GM18520 (cell line): ENCODE measurements around the gene SMIM21.

Source experiments
- ATAC-seq: cut with Tn5 transposase; IDR thresholded peaks from one replicate; pipeline ENCODE4 v1.9.1; 2021; ENCODE audit not compliant: unreplicated experiment

The SMIM21 gene

DNA sequence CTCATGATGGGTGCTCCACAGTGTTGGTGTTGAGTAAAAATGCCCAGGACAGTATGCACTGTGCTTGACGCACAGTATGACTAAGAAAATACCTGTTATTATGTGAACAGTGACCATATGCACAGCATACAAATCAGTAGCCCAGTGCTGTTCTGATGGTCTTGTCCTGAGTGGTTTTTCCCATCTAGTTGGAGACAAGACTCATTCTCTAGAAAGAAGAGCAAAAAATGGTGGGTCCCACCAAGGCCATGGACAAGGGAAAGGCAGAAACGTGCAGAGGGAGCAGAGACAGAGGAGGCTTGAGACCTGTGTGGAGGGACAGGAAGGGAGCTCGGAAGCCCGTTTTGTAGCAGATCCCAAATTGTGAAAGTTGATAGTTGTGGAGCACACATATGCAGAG lies 987 bp upstream of the SMIM21 start:
- no peak for ATAC-seq

DNA sequence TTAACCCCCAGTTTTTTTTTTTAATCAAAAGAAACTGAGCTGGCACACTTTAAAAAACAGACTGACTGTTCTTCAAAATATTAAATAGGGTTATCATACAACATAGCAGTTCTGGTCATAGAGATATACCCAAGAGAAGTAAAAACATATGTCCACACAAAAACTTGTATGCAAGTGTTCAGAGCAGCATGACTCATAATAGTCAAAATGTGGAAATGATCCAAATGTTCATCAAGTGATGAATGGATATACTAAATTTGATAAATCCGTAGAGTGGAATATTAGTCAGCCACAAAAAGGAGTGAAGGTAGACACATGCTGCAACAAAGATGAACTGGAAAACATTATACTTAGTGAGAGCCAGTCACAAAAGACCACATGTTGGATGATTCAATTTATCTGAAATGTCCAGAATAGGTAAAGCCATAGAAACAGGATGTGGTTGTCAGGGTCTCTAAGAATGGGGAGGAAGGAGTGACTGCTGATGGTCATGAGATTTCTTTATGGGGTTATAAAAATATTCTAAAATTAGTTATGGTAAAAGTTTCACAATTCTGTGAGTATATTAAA lies 5.1 kb downstream of the SMIM21 start:
- no peak for ATAC-seq

DNA sequence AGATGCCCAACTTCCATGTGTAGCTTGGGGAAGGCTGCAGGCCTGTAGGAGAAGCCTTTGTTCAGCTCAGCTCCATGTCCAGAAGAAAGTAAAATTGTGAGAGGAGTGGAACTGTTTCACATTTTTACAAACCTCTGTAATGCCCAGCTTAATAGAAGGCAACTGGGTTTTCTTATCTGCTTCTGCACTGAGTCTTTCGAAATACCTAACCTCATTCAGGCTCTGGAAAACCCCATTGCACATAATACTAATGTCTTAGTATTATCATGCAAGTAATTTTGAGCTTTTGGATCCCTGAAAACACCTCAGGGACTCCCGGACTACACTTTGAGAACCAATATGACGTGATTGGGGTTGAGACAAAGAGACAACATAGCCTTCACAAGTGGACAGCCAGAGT lies 5.8 kb downstream of the SMIM21 start:
- ATAC-seq: no peak

GRCh38 chr18:75418293-75419005 lies 9.1 kb downstream of the SMIM21 start:
- no peak for ATAC-seq

- ATAC-seq: no peak
These were observed 16.9 kb downstream of the SMIM21 start for GRCh38 chr18:75410611-75411010.

DNA sequence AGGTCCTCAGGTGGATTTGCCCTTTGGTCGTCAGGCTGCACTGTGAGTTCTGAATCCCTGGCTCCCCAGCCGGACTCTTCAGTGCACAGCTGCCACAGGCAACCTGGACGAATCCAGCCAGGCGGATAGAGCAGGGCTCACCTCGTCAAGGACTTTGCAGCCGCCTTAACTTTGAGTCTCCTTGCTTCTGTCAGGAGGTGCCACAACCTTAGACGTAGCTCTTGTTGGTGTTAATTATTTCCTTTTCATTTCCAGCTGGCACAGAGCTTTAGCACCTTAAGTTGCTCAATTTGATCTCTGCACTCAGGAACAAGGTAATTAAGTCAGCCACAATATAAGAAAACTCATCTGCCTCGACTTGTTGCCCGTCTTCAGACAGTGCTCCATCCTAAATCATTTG lies 17.7 kb downstream of the SMIM21 start:
- no peak for ATAC-seq

- ATAC-seq: no peak
These were observed 18.7 kb downstream of the SMIM21 start for GRCh38 chr18:75408554-75409506.

DNA sequence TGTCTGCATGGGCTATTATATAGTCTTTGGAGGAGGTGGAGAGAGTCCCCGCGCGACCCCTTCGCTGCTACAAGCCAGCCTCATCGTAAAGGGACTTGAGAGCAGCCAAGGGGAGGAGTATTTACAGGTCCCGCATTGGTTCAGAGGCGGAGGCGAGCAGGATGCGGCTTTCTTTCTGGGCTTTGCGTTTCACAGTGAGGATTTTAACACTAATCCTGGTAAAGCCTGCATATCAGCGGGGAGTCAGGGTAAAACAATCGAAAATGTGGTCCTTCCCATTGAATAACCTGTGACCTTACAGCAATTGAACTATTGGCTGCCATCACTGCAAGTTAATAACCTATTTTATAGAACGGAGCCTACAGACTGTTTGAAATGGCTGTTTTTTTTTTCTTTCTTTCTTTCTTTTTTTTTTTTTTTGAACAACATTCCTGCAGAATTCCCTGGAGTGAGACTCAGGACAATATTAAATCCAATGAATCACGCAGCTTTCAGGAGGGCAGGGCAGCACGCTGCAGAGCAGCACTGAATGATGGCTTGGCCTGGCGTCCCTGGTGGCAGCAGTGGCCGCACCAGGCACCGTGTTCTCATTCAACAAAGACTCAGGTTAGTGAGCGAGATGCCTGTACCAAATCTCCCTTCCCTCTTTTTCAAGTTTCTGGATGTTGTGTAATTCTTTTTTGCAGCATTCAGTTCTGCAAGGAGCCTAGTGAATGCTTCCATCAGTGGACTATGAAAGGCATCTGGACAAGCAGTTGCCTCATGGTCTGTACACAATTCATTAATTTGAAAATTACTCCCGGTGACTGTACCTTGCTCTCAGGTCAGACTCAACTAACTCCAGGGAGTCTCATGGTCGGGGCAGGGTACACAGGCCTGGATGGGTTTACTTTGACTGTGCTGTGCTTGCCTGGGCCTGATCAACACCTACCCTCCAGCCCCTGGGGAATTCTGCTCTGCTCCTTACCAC lies 19.8 kb downstream of the SMIM21 start:
- ATAC-seq: no peak

GRCh38 chr18:75406491-75407445 lies 20.7 kb downstream of the SMIM21 start:
- ATAC-seq: no peak

GRCh38 chr18:75405351-75405750 lies 22.2 kb downstream of the SMIM21 start:
- no peak for ATAC-seq

- ATAC-seq: no peak
These were observed 27.1 kb downstream of the SMIM21 start for GRCh38 chr18:75400366-75400765.

GRCh38 chr18:75395137-75395536 lies 32.4 kb downstream of the SMIM21 start:
- ATAC-seq: no peak

GRCh38 chr18:75393721-75394120 lies 33.8 kb downstream of the SMIM21 start:
- ATAC-seq: no peak

- no peak for ATAC-seq
These were observed 35.3 kb downstream of the SMIM21 start for GRCh38 chr18:75392226-75392578.

GRCh38 chr18:75391279-75392225 lies 36.0 kb downstream of the SMIM21 start:
- no peak for ATAC-seq

GRCh38 chr18:75390854-75391253 lies 36.6 kb downstream of the SMIM21 start:
- ATAC-seq: no peak

DNA sequence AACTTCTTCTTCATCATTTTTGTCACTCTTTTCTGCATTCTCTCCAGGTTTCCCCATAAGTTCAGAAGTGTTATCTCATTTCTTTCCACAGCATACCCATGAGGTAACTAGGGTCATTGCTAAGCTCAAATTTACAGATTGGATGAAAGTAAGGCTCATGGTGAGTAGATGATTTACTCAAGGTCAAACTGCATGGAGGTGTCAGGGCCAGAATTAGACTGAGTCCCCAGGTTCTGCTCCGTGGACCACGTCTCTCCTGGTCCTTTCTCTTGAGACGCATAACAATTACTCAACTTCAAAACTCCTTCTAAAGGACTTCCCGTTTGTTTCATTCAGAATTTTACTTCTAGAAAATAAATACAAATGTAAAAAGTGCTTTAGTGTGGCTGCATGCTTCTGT lies 43.4 kb downstream of the SMIM21 start:
- ATAC-seq: no peak
